Thoracic aorta (tissue), 2 donors: ENCODE data around the gene RFC2. TPM values are rescaled to one million over a fixed set of nuclear protein-coding genes. Genes with fewer than 3 reads are reported as not detected.

Experiments
- ATAC-seq: fragments of 150-250 bp; one replicate; pipeline ENCODE4 v1.8.0; 2017; ENCODE audit warnings: low read depth; ENCODE audit not compliant: insufficient number of reproducible peaks, low FRiP score
- DNase-seq: peaks from one replicate; pipeline ENCODE4 v3.0.0-alpha.2; 2020; ENCODE audit warnings: low spot score
- H3K27ac ChIP-seq, 2 donors: fragments of 200-600 bp; sonication (generic); 1 replicate in 1 of 2; 2 replicates in 1 of 2; pipeline ENCODE4 v1.5.1; 2016; ENCODE audit warnings: mild to moderate bottlenecking in 2 of 2, moderate library complexity in 2 of 2
- H3K27me3 ChIP-seq: fragments of 200-600 bp; sonication (generic); replicated peaks from 2 replicates; pipeline ENCODE4 v1.6.0; 2016; ENCODE audit warnings: mild to moderate bottlenecking; ENCODE audit not compliant: insufficient read depth
- H3K36me3 ChIP-seq: fragments of 200-600 bp; sonication (generic); one replicate; pipeline ENCODE4 v1.5.1; 2016
- H3K4me1 ChIP-seq, 2 donors: fragments of 200-600 bp; sonication (generic); 1 replicate in 1 of 2; 2 replicates in 1 of 2; pipeline versions ENCODE4 v1.5.1 to v1.6.0; 2016; ENCODE audit warnings: low read depth in 2 of 2, mild to moderate bottlenecking in 1 of 2; ENCODE audit not compliant: control insufficient read depth in 1 of 2
- H3K4me3 ChIP-seq: fragments of 200-600 bp; sonication (generic); 2 replicates; pipeline ENCODE4 v1.5.1; 2016; ENCODE audit warnings: mild to moderate bottlenecking
- H3K9me3 ChIP-seq: fragments of 200-600 bp; sonication (generic); 2 replicates; pipeline ENCODE4 v1.5.1; 2016
- total RNA-seq, 2 donors: library from RNA; depleted of rRNA; stranded (reverse); fragments of >200 nt; gene quantifications; one replicate each; pipeline versions ENCODE4 v1.1.0 to v1.2.3, GENCODE V29; 2016
- TF ChIP-seq, protein P1 (sequence below): fragments of 200-600 bp; sonication (generic); IDR thresholded peaks from one replicate; pipeline ENCODE4 v1.5.1; 2019; ENCODE audit warnings: antibody characterized with exemption

RFC2 gene
- total RNA-seq, 2 donors from 2014 or later: 9.5 to 15.2 TPM

DNA sequence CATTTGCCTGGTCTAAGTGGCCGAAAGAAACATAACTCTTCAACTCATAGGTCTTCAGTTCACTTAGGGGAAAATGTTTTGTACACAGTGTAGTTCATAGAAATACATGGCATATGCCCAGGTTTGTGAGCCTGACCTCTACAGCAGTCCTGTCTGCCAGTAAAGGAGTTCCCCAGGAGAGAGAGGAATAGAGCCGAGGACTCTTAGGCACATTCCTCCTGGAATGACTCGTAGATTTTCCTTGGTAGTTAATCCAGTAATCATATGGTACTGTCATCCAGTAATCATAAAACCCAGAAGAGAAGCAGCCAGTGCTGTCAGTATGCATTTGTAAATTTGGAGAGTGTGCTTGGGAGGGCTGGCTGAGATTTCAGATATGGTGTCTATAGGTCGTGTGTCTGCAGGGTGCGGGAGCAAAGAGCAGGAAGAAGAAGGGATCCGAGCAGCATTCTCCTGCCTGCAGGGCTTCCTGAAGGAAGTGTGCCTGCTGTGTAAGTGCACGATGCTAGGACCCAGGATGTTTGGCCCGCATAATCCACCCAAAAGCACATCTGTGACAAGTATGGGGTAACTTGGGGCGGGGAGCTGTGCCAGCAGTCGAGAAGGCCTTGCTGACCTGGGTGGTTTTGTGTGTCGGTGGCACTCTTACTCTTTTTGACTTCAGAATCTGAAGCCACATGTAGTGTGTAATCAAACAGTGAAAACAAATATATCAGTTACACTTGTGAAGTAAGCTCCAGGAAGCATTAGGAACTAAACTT lies 66.1 kb downstream of the RFC2 start:
- DNase-seq (no peak), ATAC-seq (no peak)
- TF ChIP-seq, protein P1, sequence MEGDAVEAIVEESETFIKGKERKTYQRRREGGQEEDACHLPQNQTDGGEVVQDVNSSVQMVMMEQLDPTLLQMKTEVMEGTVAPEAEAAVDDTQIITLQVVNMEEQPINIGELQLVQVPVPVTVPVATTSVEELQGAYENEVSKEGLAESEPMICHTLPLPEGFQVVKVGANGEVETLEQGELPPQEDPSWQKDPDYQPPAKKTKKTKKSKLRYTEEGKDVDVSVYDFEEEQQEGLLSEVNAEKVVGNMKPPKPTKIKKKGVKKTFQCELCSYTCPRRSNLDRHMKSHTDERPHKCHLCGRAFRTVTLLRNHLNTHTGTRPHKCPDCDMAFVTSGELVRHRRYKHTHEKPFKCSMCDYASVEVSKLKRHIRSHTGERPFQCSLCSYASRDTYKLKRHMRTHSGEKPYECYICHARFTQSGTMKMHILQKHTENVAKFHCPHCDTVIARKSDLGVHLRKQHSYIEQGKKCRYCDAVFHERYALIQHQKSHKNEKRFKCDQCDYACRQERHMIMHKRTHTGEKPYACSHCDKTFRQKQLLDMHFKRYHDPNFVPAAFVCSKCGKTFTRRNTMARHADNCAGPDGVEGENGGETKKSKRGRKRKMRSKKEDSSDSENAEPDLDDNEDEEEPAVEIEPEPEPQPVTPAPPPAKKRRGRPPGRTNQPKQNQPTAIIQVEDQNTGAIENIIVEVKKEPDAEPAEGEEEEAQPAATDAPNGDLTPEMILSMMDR: no peak
- H3K4me3 ChIP-seq: no peak overlapping the region
- H3K27ac ChIP-seq: no peak overlapping the region
- no peaks in the 10 kb centered on the region for H3K27me3 ChIP-seq
- no peaks in the 10 kb centered on the region for H3K9me3 ChIP-seq
- H3K4me1 ChIP-seq: peaks cover 37 to 55% of the 10 kb centered on the region in 2 donors
- peaks cover 48% of the 10 kb centered on the region for H3K36me3 ChIP-seq

DNA sequence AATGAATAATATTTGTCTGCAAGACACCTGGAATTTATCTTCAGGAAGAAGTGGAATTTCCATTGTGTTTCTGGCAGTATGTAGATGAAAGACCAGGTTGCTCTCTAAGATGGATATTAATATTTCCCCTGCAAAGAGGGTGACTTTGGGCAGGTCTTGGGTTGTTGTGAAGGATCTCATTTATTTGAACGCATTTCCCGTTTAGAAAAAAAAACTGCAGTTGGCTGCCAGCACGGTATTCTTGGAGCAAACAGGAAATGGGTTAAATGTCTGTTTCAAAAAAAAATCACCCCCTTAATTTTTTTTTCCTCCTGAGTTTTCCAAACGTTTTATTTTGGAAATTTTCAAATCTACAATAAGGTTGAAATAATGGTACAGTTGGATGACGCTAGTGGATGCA lies 68.6 kb downstream of the RFC2 start:
- no peaks in the 10 kb centered on the region for H3K9me3 ChIP-seq
- H3K27me3 ChIP-seq: no peaks in the 10 kb centered on the region
- peaks cover 53 to 80% of the 10 kb centered on the region in 2 donors for H3K4me1 ChIP-seq
- DNase-seq (no peak), ATAC-seq (no peak)
- H3K4me3 ChIP-seq: no peak overlapping the region
- no peak overlapping the region for H3K27ac ChIP-seq
- H3K36me3 ChIP-seq: peaks cover 26% of the 10 kb centered on the region
- TF ChIP-seq, protein P1: no peak

DNA sequence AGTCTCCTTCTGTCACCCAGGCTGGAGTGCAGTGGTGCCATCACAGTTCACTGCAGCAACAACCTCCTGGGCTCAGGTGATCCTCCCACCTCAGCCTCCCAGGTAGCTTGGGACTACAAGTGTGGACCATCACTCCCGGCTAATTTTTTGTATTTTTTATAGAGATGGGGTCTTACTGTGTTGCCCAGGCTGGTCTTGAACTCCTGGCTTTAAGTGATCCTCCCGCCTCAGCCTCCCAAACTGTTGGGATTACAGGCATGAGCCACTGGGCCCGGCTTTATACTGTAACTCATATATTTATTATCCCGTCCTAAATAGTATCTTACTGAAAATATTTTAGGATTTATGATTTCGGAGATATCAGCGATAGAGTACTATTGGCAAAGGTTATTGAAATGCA lies 69.2 kb downstream of the RFC2 start:
- Histone ChIP-seq H3K27me3 (no peaks in the 10 kb centered on the region), H3K36me3 (peaks cover 20% of the 10 kb centered on the region), H3K4me1 (peaks cover 55 to 86% of the 10 kb centered on the region in 2 donors), H3K9me3 (no peaks in the 10 kb centered on the region), H3K27ac (no peak overlapping the region), H3K4me3 (no peak overlapping the region)
- ATAC-seq: no peak
- TF ChIP-seq, protein P1: no peak
- no peak for DNase-seq

DNA sequence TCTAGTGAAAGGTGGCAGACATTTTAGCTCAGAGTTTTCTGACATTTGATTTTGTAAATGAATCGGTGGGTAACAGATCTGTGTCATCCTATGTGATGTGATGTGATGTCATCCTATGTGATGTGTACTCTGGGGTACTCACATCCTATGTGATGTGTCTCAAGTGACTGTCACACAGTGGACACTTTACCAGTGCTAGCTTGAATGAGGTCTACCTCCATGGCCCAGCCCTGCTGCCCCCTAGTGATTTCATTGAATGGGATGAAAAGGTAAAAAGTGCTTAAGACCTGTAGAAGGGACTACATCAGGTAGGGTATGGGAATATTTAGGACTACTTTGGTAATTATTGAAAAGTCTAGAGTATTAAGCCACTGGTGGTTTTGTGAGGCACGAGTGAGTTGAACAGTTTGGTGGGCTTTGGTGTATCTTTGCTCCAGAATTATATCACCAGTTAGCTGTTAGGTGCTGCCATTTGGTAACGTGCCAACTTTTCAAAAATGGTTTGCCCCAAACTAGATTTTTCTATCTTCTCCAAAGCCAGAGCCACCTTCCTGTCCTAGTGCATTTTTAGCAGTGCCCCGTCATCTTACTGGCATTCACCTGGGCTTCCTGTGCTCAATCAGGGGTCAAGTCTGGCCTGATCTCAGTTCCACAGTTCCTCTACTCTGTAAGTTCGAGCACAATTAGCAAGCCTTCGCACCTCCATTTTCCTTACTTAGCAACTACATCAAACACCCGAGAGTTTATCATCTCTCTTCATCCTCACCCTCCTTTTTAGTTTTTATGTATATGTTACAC lies 70.3 kb downstream of the RFC2 start:
- TF ChIP-seq, protein P1: no peak
- Histone ChIP-seq H3K27me3 (no peaks in the 10 kb centered on the region), H3K4me3 (no peak overlapping the region), H3K27ac (no peak overlapping the region), H3K9me3 (no peaks in the 10 kb centered on the region), H3K36me3 (peaks cover 9% of the 10 kb centered on the region), H3K4me1 (peaks cover 58 to 97% of the 10 kb centered on the region in 2 donors)
- no peak for DNase-seq
- ATAC-seq: no peak

DNA sequence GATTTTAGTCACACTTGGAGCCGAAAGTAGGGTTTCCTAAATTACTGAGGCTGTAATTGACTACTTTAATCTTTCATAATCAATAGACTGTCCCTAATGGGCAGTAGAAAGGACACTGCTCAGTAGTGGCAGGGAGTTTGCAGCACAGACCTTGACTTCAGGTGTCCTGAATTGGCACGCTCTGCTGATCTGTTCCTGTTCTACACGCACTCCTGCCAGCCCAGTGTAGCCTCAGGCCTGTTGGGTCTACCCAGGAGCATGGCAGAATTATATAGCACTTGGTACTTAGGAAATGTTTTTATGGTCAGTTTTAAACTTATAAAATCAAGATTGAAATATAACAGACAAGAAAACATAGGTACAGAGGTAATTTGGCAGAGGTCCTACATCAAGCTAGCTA lies 71.1 kb downstream of the RFC2 start:
- Histone ChIP-seq H3K4me3 (no peak overlapping the region), H3K27me3 (no peaks in the 10 kb centered on the region), H3K4me1 (peaks cover 63 to 98% of the 10 kb centered on the region in 2 donors), H3K27ac (no peak overlapping the region), H3K36me3 (peaks cover 1% of the 10 kb centered on the region), H3K9me3 (no peaks in the 10 kb centered on the region)
- TF ChIP-seq, protein P1: no peak
- ATAC-seq: no peak
- no peak for DNase-seq
